ENCODE data around the gene SLC5A6. TPM values are rescaled to one million over a fixed set of nuclear protein-coding genes. Genes with fewer than 3 reads are reported as not detected.

SLC5A6 gene
- total and polyA plus RNA-seq, 2 of the 8 experiments (the other 6 are each of a cell fraction or from before 2014, with no cell fraction given) = 118 to 183 TPM

- no peak for TF ChIP-seq NANOG (IDR thresholded peaks at IDR 0.05; ENCODE audit: insufficient read depth, low read depth, low read length, poor library complexity, severe bottlenecking)
- TF ChIP-seq CTCF (IDR thresholded peaks at IDR 0.05; ENCODE audit: control extremely low read depth in 1 of 3, insufficient read depth in 1 of 3, low read depth in 1 of 3, low read length in 3 of 3) = no peak
- no peak for TF ChIP-seq SP1 (IDR thresholded peaks at IDR 0.05; ENCODE audit: low read depth, low read length)
- TF ChIP-seq, protein P1, sequence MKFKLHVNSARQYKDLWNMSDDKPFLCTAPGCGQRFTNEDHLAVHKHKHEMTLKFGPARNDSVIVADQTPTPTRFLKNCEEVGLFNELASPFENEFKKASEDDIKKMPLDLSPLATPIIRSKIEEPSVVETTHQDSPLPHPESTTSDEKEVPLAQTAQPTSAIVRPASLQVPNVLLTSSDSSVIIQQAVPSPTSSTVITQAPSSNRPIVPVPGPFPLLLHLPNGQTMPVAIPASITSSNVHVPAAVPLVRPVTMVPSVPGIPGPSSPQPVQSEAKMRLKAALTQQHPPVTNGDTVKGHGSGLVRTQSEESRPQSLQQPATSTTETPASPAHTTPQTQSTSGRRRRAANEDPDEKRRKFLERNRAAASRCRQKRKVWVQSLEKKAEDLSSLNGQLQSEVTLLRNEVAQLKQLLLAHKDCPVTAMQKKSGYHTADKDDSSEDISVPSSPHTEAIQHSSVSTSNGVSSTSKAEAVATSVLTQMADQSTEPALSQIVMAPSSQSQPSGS (IDR thresholded peaks at IDR 0.05; ENCODE audit: low read length) = no peak
Observed at GRCh38 chr2:27241761-27242613, 29.9 kb upstream of the SLC5A6 start (continued).
